GM12878 (cell line): ENCODE measurements around the gene INA. TPM values are rescaled to one million over a fixed set of nuclear protein-coding genes. Genes with fewer than 3 reads are reported as not detected.

Experiments used
- ATAC-seq: fragments of 200-7000 bp; cut with Tn5 transposase; 3 replicates; pipeline ENCODE4 v1.9.1; 2020; ENCODE audit warnings: mild to moderate bottlenecking, moderate library complexity
- BruUV-seq: library from RNA; stranded (reverse); fragments of 400-500 nt; replicated peaks from 2 replicates; lab custom pipeline; 2021; lab: Mats Ljungman, UMichigan
- CTCF ChIA-PET: fragments of 300-600 bp; sonication (Branson Sonifier 250); formaldehyde crosslinking; extraction: SDS; loops from one replicate; lab custom pipeline; 2021; ENCODE audit warnings: inconsistent platforms; lab: Yijun Ruan, JAX
- POLR2A ChIA-PET: fragments of 350-600 bp; formaldehyde crosslinking; extraction: SDS; loops from one replicate; lab custom pipeline; 2021; ENCODE audit warnings: inconsistent platforms; lab: Charles Lee
- RAD21 ChIA-PET: fragments of 300-600 bp; sonication (Branson Sonifier 250); formaldehyde crosslinking; loops from one replicate; lab custom pipeline; 2023; ENCODE audit warnings: antibody characterized with exemption; ENCODE audit not compliant: unreplicated experiment; lab: Charles Lee
- SMC1A ChIA-PET: fragments of 300-600 bp; sonication (Branson Sonifier 250); formaldehyde crosslinking; loops from one replicate; lab custom pipeline; 2023; ENCODE audit not compliant: unreplicated experiment, uncharacterized antibody; lab: Charles Lee
- DNase-seq: peaks from one replicate; pipeline ENCODE4 v3.0.0-alpha.2; 2011; ENCODE audit warnings: low read depth, low spot score
- FAIRE-seq: peaks from 3 replicates; lab custom pipeline; 2011; peaks lifted over from hg19 to GRCh38; lab: Jason Lieb, UNC
- H2AFZ ChIP-seq: 2 replicates; pipeline ENCODE4 v1.6.0; 2011; ENCODE audit warnings: low read depth, low read length, control low read depth; ENCODE audit not compliant: control insufficient read depth
- H3K27ac ChIP-seq: 2 replicates; pipeline ENCODE4 v1.5.1; 2011; ENCODE audit warnings: control low read depth; ENCODE audit not compliant: control insufficient read depth, insufficient read depth
- H3K27me3 ChIP-seq, 2 experiments: replicated peaks in 1 of 2; 2 replicates each; pipeline versions ENCODE4 v1.6.0 to v1.6.1; 2011; ENCODE audit warnings: low read length in 1 of 2; ENCODE audit not compliant: control insufficient read depth in 2 of 2, insufficient read depth in 2 of 2
- H3K36me3 ChIP-seq, 2 experiments: 2 replicates each; pipeline ENCODE4 v1.5.1; 2011; ENCODE audit warnings: low read length in 1 of 2; ENCODE audit not compliant: control insufficient read depth in 2 of 2, insufficient read depth in 2 of 2
- H3K4me1 ChIP-seq: 2 replicates; pipeline ENCODE4 v1.6.1; 2011; ENCODE audit warnings: mild to moderate bottlenecking, low read length, moderate library complexity, mixed read lengths; ENCODE audit not compliant: control insufficient read depth, insufficient read depth
- H3K4me2 ChIP-seq: 2 replicates; pipeline ENCODE4 v1.6.0; 2011; ENCODE audit warnings: control low read depth; ENCODE audit not compliant: control insufficient read depth, insufficient read depth
- H3K4me3 ChIP-seq: fragments of 200-600 bp; sonication (generic); 2 replicates; pipeline ENCODE4 v1.5.1; 2016
- H3K79me2 ChIP-seq: 2 replicates; pipeline ENCODE4 v1.6.0; 2011; ENCODE audit warnings: low read length; ENCODE audit not compliant: control insufficient read depth, insufficient read depth
- H3K9ac ChIP-seq: 2 replicates; pipeline ENCODE4 v1.8.0; 2011; ENCODE audit warnings: low read length, control low read depth, mixed read lengths; ENCODE audit not compliant: control insufficient read depth, insufficient read depth
- H3K9me3 ChIP-seq: replicated peaks from 3 replicates; pipeline ENCODE4 v1.5.1; 2011; ENCODE audit warnings: mild to moderate bottlenecking, low read length; ENCODE audit not compliant: control insufficient read depth, insufficient read depth
- H4K20me1 ChIP-seq: 2 replicates; pipeline ENCODE4 v1.6.0; 2011; ENCODE audit not compliant: control insufficient read depth, insufficient read depth
- BMI1 ChIP-seq: fragments of 450-650 bp; IDR thresholded peaks from 2 replicates; pipeline ENCODE4 v1.6.1; 2016; ENCODE audit warnings: mild to moderate bottlenecking, moderate library complexity, borderline replicate concordance
- CEBPB ChIP-seq, 2 experiments: fragments of 150-350 bp in 1 of 2; IDR thresholded peaks; 2 replicates each; pipeline ENCODE4 v1.6.1; 2012 to 2014; ENCODE audit warnings: low read depth in 2 of 2, low read length in 2 of 2, borderline replicate concordance in 1 of 2, inconsistent platforms in 1 of 2
- MYB ChIP-seq: fragments of 150-350 bp; IDR thresholded peaks from 2 replicates; pipeline ENCODE4 v1.6.1; 2014; ENCODE audit warnings: mild to moderate bottlenecking, low read depth, low read length, borderline replicate concordance
- NR2C1 ChIP-seq: fragments of 450-650 bp; IDR thresholded peaks from 2 replicates; pipeline ENCODE4 v1.6.1; 2017; ENCODE audit warnings: antibody characterized with exemption, mild to moderate bottlenecking, moderate library complexity
- PAX8 ChIP-seq: fragments of 450-650 bp; IDR thresholded peaks from 2 replicates; pipeline ENCODE4 v1.6.1; 2017; ENCODE audit warnings: mild to moderate bottlenecking, moderate library complexity
- PML ChIP-seq: IDR thresholded peaks from 2 replicates; pipeline ENCODE4 v1.6.1; 2012; ENCODE audit warnings: low read length, inconsistent platforms
- REST ChIP-seq: IDR thresholded peaks from 2 replicates; pipeline ENCODE4 v1.6.1; 2012; ENCODE audit warnings: mild to moderate bottlenecking, low read depth, low read length
- RUNX3 ChIP-seq: IDR thresholded peaks from 2 replicates; pipeline ENCODE4 v1.6.1; 2012; ENCODE audit warnings: low read length, inconsistent platforms
- SMARCA5 ChIP-seq: fragments of 450-650 bp; IDR thresholded peaks from 2 replicates; pipeline ENCODE4 v1.6.1; 2017; ENCODE audit warnings: mild to moderate bottlenecking
- SUZ12 ChIP-seq: fragments of 200-600 bp; sonication (generic); IDR thresholded peaks from one replicate; pipeline ENCODE4 v1.6.1; 2018; ENCODE audit warnings: antibody characterized with exemption, mild to moderate bottlenecking; ENCODE audit not compliant: unreplicated experiment
- ZBTB33 ChIP-seq: fragments of 450-650 bp; IDR thresholded peaks from 2 replicates; pipeline ENCODE4 v1.6.1; 2017; ENCODE audit warnings: mild to moderate bottlenecking
- ZZZ3 ChIP-seq: IDR thresholded peaks from 2 replicates; pipeline ENCODE4 v1.6.1; 2011; ENCODE audit warnings: low read depth; ENCODE audit not compliant: control insufficient read depth, insufficient read length
- WGBS: methylation state at CpG from one replicate; pipeline ENCODE4 v1.1.6; 2016; ENCODE audit warnings: low lambda C conversion rate; ENCODE audit not compliant: insufficient replicate concordance, insufficient coverage; ENCODE audit errors: missing lambda C conversion rate; 5-methylcytosine and 5-hydroxymethylcytosine counted together
- in situ Hi-C: fragments of 300-500 bp; cut with MboI; formaldehyde crosslinking; loops from 9 replicates; pipeline ENCODE4 v1.14.3; 2018; ENCODE audit warnings: mixed read lengths
- intact Hi-C: fragments of 100-400 bp; cut with micrococcal nuclease; formaldehyde crosslinking; loops from one replicate; pipeline ENCODE4 v1.14.2; 2022; ENCODE audit not compliant: unreplicated experiment
- polyA plus RNA-seq, 11 experiments: library from polyadenylated mRNA; depleted of rRNA in 4 of 11; unstranded in 6 of 11; stranded (reverse) in 5 of 11; fragments of >200 nt; fragmentation: Nextera tagmentation in 4 of 11; fragmentation: Illumina TruSeq in 1 of 11; extraction: Ambion mirVana in 4 of 11; extraction: Trizol in 1 of 11; gene quantifications; 1 replicate in 1 of 11; 2 replicates in 10 of 11; pipeline versions ENCODE4 v1.2.1 to v1.2.3, GENCODE V29; 2011 to 2016; ENCODE audit warnings: inconsistent platforms in 2 of 11, missing spikeins in 2 of 11, low read depth in 1 of 11
- total RNA-seq, 4 experiments: library from RNA; depleted of rRNA in 3 of 4; stranded (reverse); fragments of >200 nt in 3 of 4; fragmentation: Illumina TruSeq in 1 of 4; extraction: Trizol in 1 of 4; gene quantifications; 2 replicates each; pipeline versions ENCODE4 v1.2.1 to v1.2.3, GENCODE V29; 2013 to 2021
- TF ChIP-seq, protein P1 (sequence below): fragments of 450-650 bp; IDR thresholded peaks from 2 replicates; pipeline ENCODE4 v1.6.1; 2018; ENCODE audit warnings: mild to moderate bottlenecking, low read depth, moderate library complexity; ENCODE audit not compliant: partially characterized antibody

The INA gene
- total and polyA plus RNA-seq, 10 of the 15 experiments (the other 5 are each of a cell fraction or from before 2014, with no cell fraction given), result 0.14 to 0.23 TPM; not detected in 8

DNA sequence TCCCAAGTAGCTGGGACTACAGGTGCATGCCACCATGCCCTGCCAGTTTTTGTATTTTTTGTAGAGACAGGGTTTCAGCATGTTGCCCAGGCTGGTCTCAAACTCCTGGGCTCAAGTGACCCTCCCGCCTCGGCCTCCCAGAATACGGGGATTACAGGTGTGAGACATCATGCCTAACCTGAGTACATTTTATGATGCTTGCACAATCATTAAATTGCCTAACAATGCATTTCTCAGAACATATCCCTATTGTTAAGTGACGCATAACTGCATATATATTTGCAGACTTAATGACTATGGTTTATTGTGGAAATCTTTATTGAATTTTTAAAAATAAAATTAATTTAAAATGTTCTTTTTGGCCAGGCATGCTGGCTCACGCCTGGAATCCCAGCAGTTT is 30.7 kb downstream of the INA start (continued):
- TF ChIP-seq ZBTB33 (no peak), SUZ12 (no peak), PAX8 (no peak), BMI1 (no peak), CEBPB (IDR thresholded peaks at IDR 0.05; ENCODE audit: borderline replicate concordance in 1 of 2, low read depth in 2 of 2, low read length in 2 of 2) (no peak), SMARCA5 (no peak), ZZZ3 (no peak)

DNA sequence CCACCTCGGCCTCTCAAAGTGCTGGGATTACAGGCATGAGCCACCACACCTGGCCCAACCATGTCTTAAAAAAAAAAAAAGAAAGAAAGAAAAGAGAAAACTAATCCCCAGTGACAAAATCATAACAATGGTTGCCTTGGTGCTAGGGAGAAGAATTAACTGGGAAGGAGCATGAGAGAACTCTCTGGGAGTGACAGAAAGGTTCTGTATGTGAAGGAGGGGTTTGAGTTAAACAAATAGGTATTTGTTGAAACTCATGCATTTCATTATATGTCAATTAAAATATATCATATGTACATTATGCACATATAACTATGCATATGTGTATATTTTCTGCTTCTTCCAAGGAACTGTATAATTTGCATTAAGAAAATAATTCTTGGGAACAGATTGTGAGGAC is 33.3 kb downstream of the INA start:
- no peak for FAIRE-seq
- BruUV-seq, result no TSS peak
- no peaks in the 10 kb centered on the region for H3K27me3 ChIP-seq
- no peaks in the 10 kb centered on the region for H3K4me1 ChIP-seq
- H3K9me3 ChIP-seq, result no peaks in the 10 kb centered on the region
- no peaks in the 10 kb centered on the region for H4K20me1 ChIP-seq
- ATAC-seq, result no peak
- no peak for DNase-seq
- no peaks in the 10 kb centered on the region for H3K79me2 ChIP-seq
- WGBS, result no CpG with 5 or more reads among the region's 1 CpG
- H3K9ac ChIP-seq, result no peak overlapping the region
- H3K36me3 ChIP-seq, result peaks cover 4 to 5% of the 10 kb centered on the region in 2 experiments; a peak in 3 of 4 replicates
- no peak overlapping the region for H3K4me3 ChIP-seq
- ChIA-PET CTCF (no interaction called here), RAD21 (no interaction called here), SMC1A (no interaction called here), POLR2A (no interaction called here)
- H2AFZ ChIP-seq, result no peak overlapping the region
- no peak overlapping the region for H3K4me2 ChIP-seq
- H3K27ac ChIP-seq, result no peak overlapping the region
- in situ Hi-C loops (no loop called here), intact Hi-C loops (no loop called here)
- TF ChIP-seq REST (no peak), NR2C1 (no peak), RUNX3 (no peak), PML (no peak), ZBTB33 (no peak), MYB (no peak)
- TF ChIP-seq, protein P1, sequence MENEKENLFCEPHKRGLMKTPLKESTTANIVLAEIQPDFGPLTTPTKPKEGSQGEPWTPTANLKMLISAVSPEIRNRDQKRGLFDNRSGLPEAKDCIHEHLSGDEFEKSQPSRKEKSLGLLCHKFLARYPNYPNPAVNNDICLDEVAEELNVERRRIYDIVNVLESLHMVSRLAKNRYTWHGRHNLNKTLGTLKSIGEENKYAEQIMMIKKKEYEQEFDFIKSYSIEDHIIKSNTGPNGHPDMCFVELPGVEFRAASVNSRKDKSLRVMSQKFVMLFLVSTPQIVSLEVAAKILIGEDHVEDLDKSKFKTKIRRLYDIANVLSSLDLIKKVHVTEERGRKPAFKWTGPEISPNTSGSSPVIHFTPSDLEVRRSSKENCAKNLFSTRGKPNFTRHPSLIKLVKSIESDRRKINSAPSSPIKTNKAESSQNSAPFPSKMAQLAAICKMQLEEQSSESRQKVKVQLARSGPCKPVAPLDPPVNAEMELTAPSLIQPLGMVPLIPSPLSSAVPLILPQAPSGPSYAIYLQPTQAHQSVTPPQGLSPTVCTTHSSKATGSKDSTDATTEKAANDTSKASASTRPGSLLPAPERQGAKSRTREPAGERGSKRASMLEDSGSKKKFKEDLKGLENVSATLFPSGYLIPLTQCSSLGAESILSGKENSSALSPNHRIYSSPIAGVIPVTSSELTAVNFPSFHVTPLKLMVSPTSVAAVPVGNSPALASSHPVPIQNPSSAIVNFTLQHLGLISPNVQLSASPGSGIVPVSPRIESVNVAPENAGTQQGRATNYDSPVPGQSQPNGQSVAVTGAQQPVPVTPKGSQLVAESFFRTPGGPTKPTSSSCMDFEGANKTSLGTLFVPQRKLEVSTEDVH, result no peak
